ENCODE measurements around the gene ARPC2. TPM values are rescaled to one million over a fixed set of nuclear protein-coding genes. Genes with fewer than 3 reads are reported as not detected.

Gene ARPC2
- total RNA-seq, 1 experiment from 2014 or later: 345 TPM

- DNase-seq (ENCODE audit: low read depth): peak; percentile 57
Measured at GRCh38 chr2:218217360-218218267, 625 bp downstream of the ARPC2 start.

GRCh38 chr2:218218268-218219185 is 1.5 kb downstream of the ARPC2 start:
- no peak for DNase-seq (ENCODE audit: low read depth)

- DNase-seq (ENCODE audit: low read depth): no peak
Measured at GRCh38 chr2:218219934-218220333, 2.9 kb downstream of the ARPC2 start.

GRCh38 chr2:218221000-218221399 is 4.0 kb downstream of the ARPC2 start:
- no peak for DNase-seq (ENCODE audit: low read depth)

GRCh38 chr2:218223046-218223445 is 6.1 kb downstream of the ARPC2 start:
- no peak for DNase-seq (ENCODE audit: low read depth)

GRCh38 chr2:218224186-218224585 is 7.2 kb downstream of the ARPC2 start:
- DNase-seq (ENCODE audit: low read depth): no peak

GRCh38 chr2:218226903-218227302 is 9.9 kb downstream of the ARPC2 start:
- no peak for DNase-seq (ENCODE audit: low read depth)

- peak; percentile 20 for DNase-seq (ENCODE audit: low read depth)
Measured at GRCh38 chr2:218228366-218229090, 11.5 kb downstream of the ARPC2 start.

- peak; percentile 74 for DNase-seq (ENCODE audit: low read depth)
Measured at GRCh38 chr2:218229239-218229638, 12.2 kb downstream of the ARPC2 start.

GRCh38 chr2:218229851-218230250 is 12.9 kb downstream of the ARPC2 start:
- peak; percentile 83 for DNase-seq (ENCODE audit: low read depth)

GRCh38 chr2:218230882-218231281 is 13.9 kb downstream of the ARPC2 start:
- DNase-seq (ENCODE audit: low read depth): no peak

GRCh38 chr2:218233543-218233942 is 16.6 kb downstream of the ARPC2 start:
- no peak for DNase-seq (ENCODE audit: low read depth)

- no peak for DNase-seq (ENCODE audit: low read depth)
Measured at GRCh38 chr2:218234521-218234920, 17.5 kb downstream of the ARPC2 start.

- DNase-seq (ENCODE audit: low read depth): no peak
Measured at GRCh38 chr2:218235017-218235416, 18.0 kb downstream of the ARPC2 start.

- DNase-seq (ENCODE audit: low read depth): no peak
Measured at GRCh38 chr2:218236829-218237228, 19.8 kb downstream of the ARPC2 start.

- DNase-seq (ENCODE audit: low read depth): no peak
Measured at GRCh38 chr2:218238887-218239286, 21.9 kb downstream of the ARPC2 start.

- DNase-seq (ENCODE audit: low read depth): no peak
Measured at GRCh38 chr2:218244204-218244603, 27.2 kb downstream of the ARPC2 start.

- no peak for DNase-seq (ENCODE audit: low read depth)
Measured at GRCh38 chr2:218244665-218245064, 27.7 kb downstream of the ARPC2 start.

- no peak for DNase-seq (ENCODE audit: low read depth)
Measured at GRCh38 chr2:218245214-218245613, 28.2 kb downstream of the ARPC2 start.

- DNase-seq (ENCODE audit: low read depth): no peak
Measured at GRCh38 chr2:218249691-218250090, 32.7 kb downstream of the ARPC2 start.

- DNase-seq (ENCODE audit: low read depth): no peak
Measured at GRCh38 chr2:218252509-218253231, 35.7 kb downstream of the ARPC2 start.
